Cardiac septum (tissue), 1 donor: ENCODE results near the gene NECAB2. TPM values are rescaled to one million over a fixed set of nuclear protein-coding genes. Genes with fewer than 3 reads are reported as not detected.

Source experiments
- DNase-seq: peaks from one replicate; pipeline ENCODE4 v3.0.0-alpha.2; 2020; ENCODE audit warnings: low spot score
- intact Hi-C: fragments of 100-400 bp; cut with DNase I; formaldehyde crosslinking; loops from one replicate; pipeline ENCODE4 v1.14.0; 2022
- total RNA-seq: library from RNA; stranded (reverse); fragmentation: NEBNext Ultra II Directional; extraction: Animal tissue kit (Norgen Biotek cat#: 25700); gene quantifications from one replicate; pipeline ENCODE4 v1.2.1, GENCODE V29; 2021
- donor health status: DM: no; HTN: no; CAD: no.

NECAB2 gene
- total RNA-seq, 1 donor from 2014 or later = 2.5 TPM

DNA sequence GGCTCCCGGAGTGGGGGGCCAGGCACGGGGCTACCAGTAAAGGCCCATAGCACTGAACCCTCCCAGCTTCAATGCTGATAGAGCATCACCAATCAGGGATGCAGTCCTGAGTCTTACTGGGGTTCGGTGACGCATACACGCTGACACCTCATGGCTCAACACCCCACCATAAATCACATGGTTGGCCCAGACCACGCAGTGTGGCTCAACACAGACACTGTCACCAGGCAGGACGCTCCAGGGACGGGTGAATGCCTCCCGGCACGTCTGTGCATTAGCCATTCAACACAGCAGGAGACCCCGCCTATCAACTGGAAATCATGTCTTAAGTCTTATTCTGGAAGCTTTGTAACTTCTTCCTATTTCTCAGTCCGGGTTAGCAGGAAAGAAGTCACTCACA is 35.0 kb downstream of the NECAB2 start:
- intact Hi-C loops = no loop called here

DNA sequence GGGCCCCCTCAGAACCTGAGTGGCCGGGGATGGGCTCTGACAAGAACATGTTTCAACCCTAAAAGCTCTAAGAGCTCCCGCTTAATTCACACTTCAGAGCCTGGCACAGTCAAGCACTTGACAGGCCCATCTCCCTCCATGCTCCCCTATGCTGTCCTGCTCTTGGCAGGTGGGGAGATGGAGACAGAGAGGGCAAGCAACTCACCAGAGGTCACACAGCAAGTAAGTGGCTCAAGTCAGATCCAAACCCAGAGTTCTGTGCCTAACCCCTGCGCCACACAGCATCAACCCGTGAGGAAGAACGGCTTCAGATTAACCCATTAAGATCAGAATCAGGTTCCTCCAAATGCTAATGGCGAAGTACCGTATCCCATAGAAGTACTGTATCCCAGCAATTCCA is 36.4 kb downstream of the NECAB2 start:
- intact Hi-C loops = no loop called here
- DNase-seq = no peak

More for the DNA sequence above, 35.0 kb downstream of the NECAB2 start:
- DNase-seq = no peak

DNA sequence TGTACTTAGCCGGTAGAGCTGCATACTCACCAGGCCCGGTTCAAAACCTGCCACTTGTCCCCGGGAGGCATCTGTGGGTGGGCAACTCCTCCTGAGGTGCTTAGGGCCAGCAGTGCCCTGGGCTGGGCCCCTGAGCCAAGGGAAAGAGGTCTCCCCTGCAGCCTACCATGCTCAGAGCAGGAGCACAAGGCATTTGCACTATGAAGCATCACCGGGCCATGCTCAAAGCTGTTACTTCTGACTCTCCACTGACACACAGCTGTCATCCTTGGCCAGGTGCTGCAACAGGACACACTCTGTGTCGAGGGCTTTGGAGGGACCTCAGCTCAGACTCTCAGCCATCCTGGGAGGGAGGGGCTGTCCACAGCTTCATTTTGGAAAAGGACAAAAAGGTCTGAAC is 37.3 kb downstream of the NECAB2 start:
- intact Hi-C loops = no loop called here
- DNase-seq = no peak

DNA sequence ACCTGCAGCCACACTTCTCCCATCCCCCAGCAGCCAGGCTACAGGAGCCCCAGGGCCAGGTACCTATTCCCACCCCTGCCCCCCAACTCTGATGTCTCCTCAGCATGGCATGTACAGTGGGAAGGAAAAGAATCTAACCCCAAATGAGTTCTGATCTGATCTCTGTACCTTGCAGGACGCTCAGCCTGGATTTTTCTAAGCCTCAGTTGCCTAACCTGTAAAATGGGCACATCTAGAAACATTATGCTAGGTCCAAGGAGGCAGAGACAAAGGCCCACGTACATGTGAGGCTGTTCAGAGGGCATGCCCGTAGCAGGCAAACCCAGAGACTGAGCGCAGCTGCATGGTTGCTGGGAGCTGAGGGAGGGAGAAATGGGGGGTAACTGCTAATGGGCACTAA is 39.5 kb downstream of the NECAB2 start:
- intact Hi-C loops = no loop called here
- DNase-seq = no peak

DNA sequence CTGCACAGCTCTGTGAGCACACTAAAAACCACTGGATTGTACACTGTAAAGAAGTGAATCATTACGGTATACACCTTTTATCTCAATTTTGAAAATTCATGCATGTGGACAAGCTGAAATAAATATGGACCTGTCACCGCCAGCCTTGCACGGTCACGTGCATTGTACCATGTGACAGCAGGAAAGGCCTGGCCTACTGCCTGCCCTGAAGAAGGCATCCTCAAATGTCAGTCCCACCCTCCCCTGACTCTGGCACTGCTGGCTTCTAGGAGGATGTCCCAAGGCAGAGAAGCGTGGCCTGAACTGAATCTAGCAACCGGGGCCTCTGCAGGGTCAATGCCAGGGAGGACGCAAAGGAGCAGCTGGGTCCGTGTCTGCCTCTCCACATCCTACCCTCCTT is 39.9 kb downstream of the NECAB2 start:
- intact Hi-C loops = no loop called here
- DNase-seq = no peak

DNA sequence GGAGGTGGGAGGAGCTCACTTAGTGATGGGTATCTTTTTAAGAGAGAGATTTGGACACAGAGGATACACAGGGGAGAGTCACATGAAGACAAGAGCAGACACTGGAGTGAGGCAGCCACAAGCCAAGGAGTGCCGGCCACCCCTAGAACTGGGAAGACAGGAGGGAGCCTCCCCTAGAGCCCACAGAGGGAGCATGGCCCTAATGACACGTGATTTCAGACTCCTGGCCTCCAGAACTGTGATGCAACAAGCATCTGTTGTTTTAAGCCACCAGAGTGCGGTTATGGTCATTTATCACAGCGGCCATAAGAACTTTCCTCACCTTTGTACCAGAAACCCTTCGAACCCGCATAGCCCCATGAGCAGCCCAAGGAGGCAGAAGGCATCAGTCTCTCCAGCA is 41.2 kb downstream of the NECAB2 start:
- no peak for DNase-seq
- intact Hi-C loops = no loop called here

DNA sequence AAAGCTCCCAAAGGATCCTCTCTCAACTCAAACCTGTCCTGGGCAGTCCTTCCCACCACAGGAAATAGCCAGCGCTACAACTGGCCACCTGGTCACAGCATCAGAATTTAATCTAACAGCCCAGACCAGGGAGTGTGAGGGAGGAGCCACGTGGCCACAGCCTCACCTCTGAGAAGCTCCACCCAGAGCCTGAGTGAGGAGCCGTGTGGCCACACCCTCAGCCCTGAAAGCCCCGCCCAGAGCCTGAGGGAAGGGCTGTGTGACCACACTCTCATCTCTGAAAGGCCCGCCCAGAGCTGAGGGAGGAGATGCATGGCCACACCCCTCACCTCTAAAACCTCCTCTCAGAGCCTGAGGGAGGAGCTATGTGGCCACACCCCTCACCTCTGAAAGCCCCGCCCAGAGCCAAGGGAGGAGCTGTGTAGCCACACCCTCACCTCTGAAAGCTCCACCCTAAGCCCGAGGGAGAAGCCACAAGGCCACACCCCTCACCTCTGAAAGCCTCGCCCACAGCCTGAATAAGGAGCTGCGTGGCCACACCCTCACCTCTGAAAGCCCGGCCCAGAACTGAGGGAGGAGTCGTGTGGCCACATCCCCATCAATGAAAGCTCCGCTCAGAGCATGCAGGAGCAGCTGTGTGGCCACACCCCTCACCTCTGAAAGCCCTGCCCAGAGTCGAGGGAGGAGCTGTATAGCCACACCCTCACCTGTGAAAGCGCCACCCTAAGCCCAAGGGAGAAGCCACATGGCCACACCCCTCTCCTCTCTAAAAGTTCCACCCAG is 45.9 kb downstream of the NECAB2 start:
- DNase-seq = peak; percentile 82
- intact Hi-C loops = no loop called here

DNA sequence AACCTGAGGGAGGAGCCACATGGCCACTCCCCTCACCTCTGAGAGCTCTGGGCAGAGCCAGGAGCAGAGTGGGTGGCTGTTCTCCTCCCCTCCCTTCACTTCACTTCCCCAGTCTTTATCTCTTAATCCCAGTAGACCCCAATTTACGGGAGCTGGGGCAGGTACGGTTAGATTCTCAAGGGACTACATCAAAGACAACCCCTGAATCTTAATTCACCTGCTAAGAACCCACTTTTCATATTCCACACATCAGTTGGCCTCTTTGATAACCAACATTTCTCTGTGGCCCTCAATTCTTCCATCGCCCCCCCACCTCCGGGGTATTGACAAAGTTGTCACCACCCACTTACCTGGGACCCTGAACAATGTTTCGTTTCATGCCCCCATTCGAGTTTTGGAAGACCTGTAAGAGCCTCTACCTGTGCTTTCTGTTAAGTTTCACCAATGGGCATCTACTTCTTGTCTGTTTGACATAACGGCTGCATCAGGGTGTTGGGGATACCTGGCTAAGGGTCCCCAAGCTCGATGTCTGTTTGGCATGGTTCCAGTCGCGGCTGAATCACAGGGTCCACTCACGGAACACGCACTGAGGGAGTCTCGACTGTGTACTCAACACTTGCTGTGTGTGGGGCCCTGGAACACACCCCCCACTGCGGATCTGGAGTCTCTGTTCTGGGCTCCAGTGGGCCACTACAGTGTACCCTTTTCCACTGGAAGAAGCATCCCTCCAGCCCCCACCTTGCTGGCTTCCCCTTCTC is 46.7 kb downstream of the NECAB2 start:
- no peak for DNase-seq

DNA sequence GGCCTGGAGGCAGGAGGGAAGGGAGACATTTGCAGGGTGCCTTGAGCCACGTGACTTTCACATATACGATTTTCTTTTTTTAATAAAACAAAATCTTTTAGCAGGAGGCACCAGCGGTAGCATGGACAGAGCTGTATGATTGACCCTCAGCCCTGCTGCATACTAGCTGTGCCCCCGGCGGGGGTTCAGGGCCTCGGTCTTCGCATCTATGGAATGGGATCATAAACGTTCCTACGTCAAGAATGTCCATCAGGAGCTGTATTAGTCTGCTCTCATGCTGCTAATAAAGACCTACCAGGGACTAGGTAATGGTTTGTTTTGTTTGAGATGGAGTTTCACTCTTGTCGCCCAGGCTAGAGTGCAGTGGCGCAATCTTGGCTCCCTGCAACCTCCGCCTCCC is 47.4 kb downstream of the NECAB2 start:
- no peak for DNase-seq
- intact Hi-C loops = no loop called here

More for the DNA sequence above, 46.7 kb downstream of the NECAB2 start:
- intact Hi-C loops = no loop called here

DNA sequence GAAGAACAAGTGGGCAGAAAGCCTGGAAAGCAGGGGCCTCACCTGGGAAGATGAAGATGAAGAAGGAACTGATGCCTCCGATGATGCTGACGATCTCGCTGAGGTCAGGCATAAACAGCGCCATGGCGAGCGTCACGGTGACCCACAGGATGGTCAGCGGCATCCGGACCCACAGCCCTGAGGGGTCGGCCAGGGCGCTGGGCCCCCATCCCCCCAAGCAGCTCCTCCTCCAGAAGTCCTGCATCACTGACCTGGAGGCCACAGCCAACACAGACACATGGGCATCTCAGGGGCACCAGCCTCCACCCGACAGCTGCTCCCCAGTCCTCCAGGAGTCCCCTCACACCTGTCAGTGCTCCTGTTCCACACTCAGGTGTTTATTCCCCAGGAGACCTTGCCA is 48.4 kb downstream of the NECAB2 start:
- DNase-seq = no peak
- intact Hi-C loops = no loop called here

DNA sequence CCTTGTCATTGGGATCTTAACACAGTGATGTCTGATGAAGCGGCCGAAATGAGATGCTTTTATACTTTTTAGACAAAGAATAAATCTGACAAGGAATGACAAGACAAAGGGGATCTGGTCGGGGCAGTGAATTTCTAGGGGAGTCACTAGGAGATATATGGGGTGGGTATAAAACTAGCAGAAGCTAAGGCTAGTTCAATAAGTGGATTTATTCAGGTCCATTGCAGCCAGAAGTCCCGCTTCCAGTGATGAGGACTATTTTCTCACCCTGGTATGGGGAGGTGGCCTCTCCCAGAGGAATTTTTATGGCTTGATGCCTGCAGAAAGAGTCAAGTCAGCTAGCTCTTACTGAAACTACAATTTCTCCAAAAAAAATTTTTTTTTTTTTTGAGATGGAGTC is 50.7 kb downstream of the NECAB2 start:
- DNase-seq = no peak
- intact Hi-C loops = no loop called here

DNA sequence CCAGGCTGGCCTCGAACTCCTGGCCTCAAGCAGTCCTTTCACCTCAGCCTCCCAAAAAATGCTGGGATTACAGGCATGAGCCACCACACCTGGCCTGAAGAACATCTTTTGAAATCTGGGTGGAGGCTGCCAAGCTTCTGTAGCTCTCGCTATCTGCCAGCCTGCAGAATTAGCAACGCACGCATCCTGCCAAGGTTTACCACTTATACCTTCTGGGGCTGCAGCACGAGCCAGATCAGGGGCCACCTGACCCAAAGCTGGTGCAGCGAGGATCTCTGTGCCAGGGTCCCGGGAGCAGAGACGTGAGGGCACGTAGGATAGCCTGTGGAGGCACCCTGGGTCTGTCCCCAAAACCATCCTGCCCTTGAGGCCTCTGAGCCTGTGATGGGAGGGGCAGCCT is 52.3 kb downstream of the NECAB2 start:
- no peak for DNase-seq

DNA sequence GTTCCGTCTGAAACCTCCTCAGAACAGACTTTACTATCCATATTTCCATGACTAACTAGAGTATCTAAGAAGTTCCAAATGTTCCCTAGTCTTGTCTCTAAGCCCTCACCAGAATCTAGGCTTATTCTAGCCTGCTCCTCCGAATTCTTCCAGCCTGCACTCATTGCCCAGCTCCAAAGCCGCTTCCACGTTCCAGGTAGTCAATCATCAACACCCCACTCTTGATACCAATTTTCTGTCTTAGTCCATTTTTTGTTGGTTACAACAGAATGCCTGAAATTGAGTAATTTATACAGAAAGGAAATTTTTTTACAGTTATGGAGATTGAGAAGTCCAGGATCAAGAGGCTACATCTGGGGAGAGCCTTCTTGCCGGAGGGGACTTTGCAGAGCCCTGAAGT is 53.4 kb downstream of the NECAB2 start:
- intact Hi-C loops = no loop called here
- no peak for DNase-seq

More for the DNA sequence above, 52.3 kb downstream of the NECAB2 start:
- intact Hi-C loops = no loop called here

DNA sequence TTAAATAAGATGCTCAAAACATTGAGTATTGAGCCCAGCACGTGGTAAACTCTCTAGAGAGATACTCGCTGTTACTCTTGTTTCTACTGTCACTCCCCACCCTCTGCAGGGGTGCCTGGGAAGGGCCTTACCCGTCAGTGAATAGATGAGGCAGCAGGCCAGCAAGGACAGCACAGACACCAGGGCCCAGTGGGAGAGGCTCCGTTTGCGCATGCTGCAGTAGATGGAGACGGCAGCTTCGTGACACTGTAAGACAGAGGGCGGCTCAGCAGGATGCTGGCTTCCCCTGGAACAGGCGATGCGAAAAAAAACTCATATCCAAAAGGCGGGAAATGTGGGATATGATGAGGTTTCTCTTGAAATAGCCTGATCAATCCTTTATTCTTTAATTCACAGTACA is 54.6 kb downstream of the NECAB2 start:
- intact Hi-C loops = no loop called here
- no peak for DNase-seq

DNA sequence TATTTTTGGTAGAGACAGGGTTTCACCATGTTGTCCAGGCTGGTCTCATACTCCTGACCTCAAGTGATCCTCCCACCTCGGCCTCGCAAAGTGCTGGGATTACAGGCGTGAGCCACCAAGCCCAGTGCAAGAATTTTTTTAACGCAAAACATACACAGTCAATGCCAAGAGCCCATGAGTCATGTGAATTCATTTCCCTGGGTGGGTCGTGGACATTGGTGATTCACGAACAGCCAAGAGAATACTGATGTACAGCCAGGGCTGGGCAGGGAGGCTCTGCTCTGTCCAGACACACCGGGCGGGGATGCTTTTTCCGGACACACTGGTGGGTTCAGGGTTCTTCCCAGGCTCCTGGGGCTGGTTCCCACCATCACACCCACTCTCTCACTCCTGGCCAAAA is 56.8 kb downstream of the NECAB2 start:
- intact Hi-C loops = no loop called here
- no peak for DNase-seq

DNA sequence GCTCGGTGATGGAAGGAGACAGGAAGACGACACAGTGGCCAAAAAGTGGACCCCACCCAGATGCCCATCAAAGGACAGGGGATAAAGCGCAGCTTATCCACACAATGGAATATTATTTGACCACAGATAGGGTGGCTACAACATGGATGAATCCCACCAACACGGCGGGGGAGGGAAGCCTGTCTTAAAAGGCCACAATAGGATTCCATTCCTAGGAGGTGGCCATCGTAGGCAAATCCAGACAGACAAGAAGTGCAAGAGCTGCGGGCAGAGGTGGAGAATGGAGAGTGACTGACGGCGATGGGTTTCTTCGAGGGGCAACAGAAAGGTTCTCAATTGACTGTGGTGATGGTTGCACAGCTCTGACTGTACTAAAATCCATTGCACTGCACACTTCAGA is 58.6 kb downstream of the NECAB2 start:
- intact Hi-C loops = no loop called here
- no peak for DNase-seq

DNA sequence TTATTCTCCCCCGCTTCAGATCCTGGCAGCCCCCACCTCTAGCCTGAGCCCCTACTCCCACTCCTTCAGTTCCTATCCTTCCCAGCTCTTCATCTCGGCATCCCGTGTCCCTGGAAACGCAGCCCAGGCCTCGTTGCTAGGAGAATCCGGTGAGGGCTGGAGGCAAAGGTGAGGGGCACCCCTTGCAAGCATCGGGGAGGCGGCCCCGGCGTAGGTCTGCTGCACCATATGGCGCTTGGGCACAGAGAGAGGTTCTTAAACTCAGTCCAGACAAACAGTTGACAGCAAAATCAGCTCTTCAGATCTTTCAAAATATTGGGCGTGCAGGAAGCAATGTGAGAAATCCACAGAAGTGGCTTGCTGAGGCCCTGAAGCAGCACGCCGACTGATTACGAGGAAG is 59.6 kb downstream of the NECAB2 start:
- intact Hi-C loops = no loop called here
- DNase-seq = no peak

DNA sequence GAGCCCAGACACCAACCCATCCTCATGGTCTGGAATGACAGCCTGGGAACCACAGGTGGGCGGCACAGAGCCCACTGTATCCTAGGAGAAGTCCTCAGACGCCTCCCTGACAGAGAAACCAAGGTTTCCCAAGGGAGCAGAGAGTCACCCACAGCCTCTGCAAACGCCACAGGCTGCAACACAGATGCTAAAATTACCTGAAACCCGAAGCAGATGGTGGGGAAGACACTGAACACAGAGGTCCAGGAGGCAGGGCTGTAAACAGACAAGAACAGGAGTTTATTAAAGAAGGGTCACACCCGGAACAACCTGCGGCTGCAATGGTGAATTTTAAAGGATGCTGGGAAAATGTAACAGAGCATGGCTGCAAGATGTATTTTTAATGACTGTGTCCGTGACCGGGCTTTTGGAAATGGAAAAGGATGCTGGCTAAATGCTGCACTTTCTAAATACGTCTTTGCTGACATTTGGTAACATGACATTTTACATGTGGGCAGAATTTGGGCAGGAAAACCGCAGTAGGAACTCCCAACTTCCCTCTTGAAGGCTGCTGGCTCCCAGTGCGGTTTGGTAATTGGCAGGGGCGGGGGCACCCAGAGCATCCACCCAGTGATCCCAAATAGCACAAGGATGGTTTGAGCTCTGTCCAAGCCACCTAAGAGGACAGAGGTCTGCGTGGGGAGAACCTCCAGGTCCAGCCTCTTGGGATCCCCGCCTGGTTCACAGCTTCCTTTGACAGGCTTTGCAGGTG is 61.4 kb downstream of the NECAB2 start:
- intact Hi-C loops = no loop called here
- DNase-seq = no peak

DNA sequence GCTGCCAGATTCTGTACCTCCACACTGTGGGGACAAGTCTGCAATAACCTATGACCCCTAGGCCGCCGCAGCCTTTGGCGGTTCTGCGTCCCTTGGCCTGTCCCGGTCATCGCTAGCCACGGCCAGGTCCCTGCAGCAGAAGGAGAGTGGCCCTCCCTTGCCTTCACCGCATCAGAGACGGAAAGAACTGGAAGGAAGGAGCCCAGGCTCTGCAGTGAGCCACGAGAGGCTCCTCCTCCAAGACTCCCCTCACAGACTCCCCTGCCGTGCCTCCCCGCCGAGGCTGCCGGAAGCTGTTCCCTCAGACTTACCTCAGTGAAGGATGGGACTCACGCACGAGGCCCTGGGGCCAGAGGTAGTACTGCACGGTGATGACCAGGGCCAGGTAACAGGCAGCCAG is 63.5 kb downstream of the NECAB2 start:
- intact Hi-C loops = no loop called here
- no peak for DNase-seq

DNA sequence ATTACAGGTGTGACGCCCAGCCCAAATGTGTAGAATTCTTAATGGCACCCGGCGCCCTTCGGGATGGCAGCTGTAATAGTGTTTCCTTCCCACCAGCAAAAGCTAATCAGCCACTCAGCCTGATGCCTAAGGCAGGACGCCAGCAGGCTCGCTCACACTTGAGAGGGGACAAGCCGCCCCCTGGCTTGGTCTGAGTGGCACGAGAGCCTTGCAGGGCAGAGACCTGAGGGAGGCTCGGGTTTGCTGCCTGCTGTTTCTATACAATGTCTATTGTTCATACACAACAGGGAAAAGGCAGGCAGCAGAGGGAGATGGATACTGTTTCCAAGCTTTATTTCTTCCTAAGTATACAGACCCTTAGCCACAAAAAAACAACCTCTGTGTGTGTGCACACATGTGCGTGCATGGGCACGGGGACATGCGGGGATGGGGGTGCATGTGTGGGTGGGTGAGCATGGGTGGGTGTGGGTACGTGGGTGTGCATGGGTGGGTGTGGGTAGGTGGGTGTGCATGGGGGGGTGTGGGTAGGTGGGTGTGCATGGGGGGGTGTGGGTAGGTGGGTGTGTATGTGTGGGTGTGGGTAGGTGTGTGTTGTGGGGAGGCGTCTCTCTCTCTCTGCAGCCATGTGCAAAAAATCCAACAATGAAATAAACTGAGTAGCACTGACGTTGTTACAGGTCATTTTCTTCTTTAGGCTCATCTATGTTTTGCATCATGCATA is 64.6 kb downstream of the NECAB2 start:
- intact Hi-C loops = no loop called here
- no peak for DNase-seq
